H9 (cell line): ENCODE data around the gene NEDD4L. TPM values are rescaled to one million over a fixed set of nuclear protein-coding genes. Genes with fewer than 3 reads are reported as not detected.

Experiments used
- DNase-seq: peaks from one replicate; pipeline ENCODE4 v3.0.0-alpha.2; 2017
- H2AFZ ChIP-seq: one replicate; pipeline ENCODE4 v1.6.1; 2013; ENCODE audit warnings: mild to moderate bottlenecking, low read length, control low read depth, moderate library complexity
- H2AK5ac ChIP-seq: 2 replicates; pipeline ENCODE4 v1.6.1; 2013; ENCODE audit warnings: low read length, control low read depth, mixed read lengths; ENCODE audit not compliant: insufficient read length
- H2BK120ac ChIP-seq: one replicate; pipeline ENCODE4 v1.6.1; 2013; ENCODE audit warnings: low read depth, mild to moderate bottlenecking, low read length, control low read depth, inconsistent platforms; ENCODE audit not compliant: poor library complexity, severe bottlenecking
- H2BK12ac ChIP-seq: 2 replicates; pipeline ENCODE4 v1.6.1; 2013; ENCODE audit warnings: low read length, control low read depth, mixed read lengths, low read depth; ENCODE audit not compliant: insufficient read length
- H2BK15ac ChIP-seq: 2 replicates; pipeline ENCODE4 v1.6.1; 2013; ENCODE audit warnings: low read depth, low read length, control low read depth
- H2BK20ac ChIP-seq: one replicate; pipeline ENCODE4 v1.6.1; 2013; ENCODE audit warnings: low read depth, mild to moderate bottlenecking, low read length, control low read depth, inconsistent platforms; ENCODE audit not compliant: poor library complexity, severe bottlenecking
- H2BK5ac ChIP-seq: 2 replicates; pipeline ENCODE4 v1.6.1; 2013; ENCODE audit warnings: low read length, control low read depth, mixed read lengths; ENCODE audit not compliant: insufficient read length
- H3K14ac ChIP-seq: 2 replicates; pipeline ENCODE4 v1.6.1; 2013; ENCODE audit warnings: low read length, control low read depth; ENCODE audit not compliant: insufficient read depth
- H3K18ac ChIP-seq: 2 replicates; pipeline ENCODE4 v1.6.1; 2013; ENCODE audit warnings: low read depth, mild to moderate bottlenecking, mixed read lengths, low read length, control low read depth; ENCODE audit not compliant: insufficient read length
- H3K23ac ChIP-seq: 2 replicates; pipeline ENCODE4 v1.6.1; 2013; ENCODE audit warnings: low read length, control low read depth, mixed read lengths, low read depth; ENCODE audit not compliant: insufficient read length
- H3K23me2 ChIP-seq: 2 replicates; pipeline ENCODE4 v1.6.1; 2013; ENCODE audit warnings: low read depth, mild to moderate bottlenecking, mixed read lengths, low read length, control low read depth; ENCODE audit not compliant: insufficient read length, poor library complexity, severe bottlenecking
- H3K27ac ChIP-seq: 2 replicates; pipeline ENCODE4 v1.5.1; 2013; ENCODE audit warnings: low read length, control low read depth, mixed read lengths, low read depth; ENCODE audit not compliant: insufficient read length
- H3K27me3 ChIP-seq: 2 replicates; pipeline ENCODE4 v1.6.1; 2013; ENCODE audit warnings: low read length, control low read depth, inconsistent platforms; ENCODE audit not compliant: insufficient read depth
- H3K4ac ChIP-seq: 2 replicates; pipeline ENCODE4 v1.6.1; 2013; ENCODE audit warnings: low read depth, mild to moderate bottlenecking, control low read depth, inconsistent platforms, low read length, moderate library complexity
- H3K4me1 ChIP-seq: 2 replicates; pipeline ENCODE4 v1.6.1; 2013; ENCODE audit warnings: low read length, control low read depth, inconsistent platforms; ENCODE audit not compliant: insufficient read depth
- H3K4me2 ChIP-seq: 2 replicates; pipeline ENCODE4 v1.6.1; 2013; ENCODE audit warnings: low read length, control low read depth, mixed read lengths; ENCODE audit not compliant: insufficient read length, insufficient read depth
- H3K56ac ChIP-seq: 2 replicates; pipeline ENCODE4 v1.6.1; 2013; ENCODE audit warnings: low read depth, mild to moderate bottlenecking, mixed read lengths, low read length, control low read depth; ENCODE audit not compliant: insufficient read length
- H3K79me1 ChIP-seq: 2 replicates; pipeline ENCODE4 v1.6.1; 2013; ENCODE audit warnings: low read depth, mild to moderate bottlenecking, moderate library complexity, low read length, control low read depth, inconsistent platforms; ENCODE audit not compliant: insufficient read depth, poor library complexity, severe bottlenecking
- H3K79me2 ChIP-seq: 2 replicates; pipeline ENCODE4 v1.6.1; 2013; ENCODE audit warnings: low read length, control low read depth, inconsistent platforms; ENCODE audit not compliant: insufficient read depth
- H3K9ac ChIP-seq: 2 replicates; pipeline ENCODE4 v1.6.1; 2013; ENCODE audit warnings: low read length, control low read depth, mixed read lengths; ENCODE audit not compliant: insufficient read length; ENCODE audit errors: extremely low read depth
- H3K9me3 ChIP-seq: one replicate; pipeline ENCODE4 v1.6.1; 2013; ENCODE audit warnings: low read depth, low read length, inconsistent platforms; ENCODE audit not compliant: control insufficient read depth
- H3T11ph ChIP-seq: one replicate; pipeline ENCODE4 v1.6.1; 2013; ENCODE audit warnings: mild to moderate bottlenecking, low read length, control low read depth, inconsistent platforms
- H4K20me1 ChIP-seq: one replicate; pipeline ENCODE4 v1.6.1; 2013; ENCODE audit not compliant: control insufficient read depth, insufficient read length, insufficient read depth
- H4K5ac ChIP-seq: 2 replicates; pipeline ENCODE4 v1.6.1; 2013; ENCODE audit warnings: low read depth, mild to moderate bottlenecking, mixed read lengths, low read length, control low read depth; ENCODE audit not compliant: insufficient read length
- H4K8ac ChIP-seq: replicated peaks from 2 replicates; pipeline ENCODE4 v1.6.1; 2013; ENCODE audit warnings: low read length, control low read depth, mixed read lengths, low read depth; ENCODE audit not compliant: insufficient read length
- H4K91ac ChIP-seq: 2 replicates; pipeline ENCODE4 v1.6.1; 2013; ENCODE audit warnings: low read depth, mild to moderate bottlenecking, moderate library complexity, mixed read lengths, low read length, control low read depth; ENCODE audit not compliant: insufficient read length
- H3K27ac Mint-ChIP-seq, 3 experiments: 2 replicates in 2 of 3; 3 replicates in 1 of 3; pipeline ENCODE4 v1.8.0; 2020 to 2021; ENCODE audit warnings: mixed read lengths in 3 of 3, mild to moderate bottlenecking in 1 of 3, moderate library complexity in 1 of 3
- H3K27me3 Mint-ChIP-seq: 2 replicates; pipeline ENCODE4 v1.8.0; 2021; ENCODE audit warnings: low read depth, mild to moderate bottlenecking, moderate library complexity, mixed read lengths
- H3K36me3 Mint-ChIP-seq, 3 experiments: 2 replicates in 2 of 3; 3 replicates in 1 of 3; pipeline ENCODE4 v1.8.0; 2020 to 2021; ENCODE audit warnings: low read depth in 3 of 3, mixed read lengths in 3 of 3; ENCODE audit not compliant: insufficient read depth in 1 of 3
- H3K4me1 Mint-ChIP-seq, 2 experiments: 2 replicates each; pipeline ENCODE4 v1.8.0; 2020; ENCODE audit warnings: mixed read lengths in 2 of 2
- H3K4me3 Mint-ChIP-seq, 2 experiments: 2 replicates in 1 of 2; 3 replicates in 1 of 2; pipeline ENCODE4 v1.8.0; 2020 to 2021; ENCODE audit warnings: mild to moderate bottlenecking in 2 of 2, mixed read lengths in 2 of 2, moderate library complexity in 1 of 2
- H3K9me3 Mint-ChIP-seq, 2 experiments: 2 replicates in 1 of 2; 3 replicates in 1 of 2; pipeline ENCODE4 v1.8.0; 2020; ENCODE audit warnings: mild to moderate bottlenecking in 2 of 2, mixed read lengths in 2 of 2, moderate library complexity in 1 of 2
- CTCF ChIP-seq: fragments of 200-600 bp; sonication (generic); conservative IDR thresholded peaks from 3 replicates; pipeline ENCODE4 v1.8.0; 2021; ENCODE audit warnings: antibody characterized with exemption, mild to moderate bottlenecking
- WGBS: extraction: QIAGEN DNeasy Blood & Tissue Kit; methylation state at CpG from one replicate; pipeline ENCODE4 v1.1.7; 2013; ENCODE audit warnings: missing lambda C conversion rate, low lambda C conversion rate, mixed read lengths; ENCODE audit not compliant: insufficient read length; ENCODE audit errors: extremely low coverage; 5-methylcytosine and 5-hydroxymethylcytosine counted together
- total RNA-seq: library from RNA; stranded (reverse); gene quantifications from 2 replicates; pipeline ENCODE4 v1.2.1, GENCODE V29; 2021

NEDD4L gene
- total RNA-seq, 1 experiment from 2014 or later, result 76.3 TPM

GRCh38 chr18:58060254-58060653 lies 16.2 kb downstream of the NEDD4L start:
- Histone ChIP-seq H4K5ac (no peak overlapping the region), H3K4ac (no peak overlapping the region), H2BK20ac (no peak overlapping the region), H3K9me3 (no peaks in the 10 kb centered on the region), H2AK5ac (no peak overlapping the region), H3K79me1 (peaks cover 7% of the 10 kb centered on the region), H3K14ac (no peak overlapping the region), H3K23me2 (no peaks in the 10 kb centered on the region), H2BK12ac (no peak overlapping the region), H3K9ac (no peak overlapping the region), H3K56ac (no peak overlapping the region), H4K20me1 (no peaks in the 10 kb centered on the region), H2BK120ac (no peak overlapping the region), H3K79me2 (peaks cover 10% of the 10 kb centered on the region; the same call in 1 of the 2 replicates), H4K91ac (no peak overlapping the region), H3K4me1 (no peaks in the 10 kb centered on the region), H3K18ac (no peak overlapping the region), H3K27ac (no peak overlapping the region), H2BK15ac (no peak overlapping the region), H3K23ac (no peak overlapping the region), H2AFZ (no peak overlapping the region), H3K4me2 (no peak overlapping the region), H3T11ph (no peak overlapping the region), H4K8ac (no peak overlapping the region), H3K27me3 (no peaks in the 10 kb centered on the region), H2BK5ac (no peak overlapping the region)
- WGBS, result no CpG with 5 or more reads among the region's 5 CpGs
- H3K36me3 Mint-ChIP-seq, result peaks cover 0 to 2% (median 0%) of the 10 kb centered on the region in 3 experiments; a peak in 4 of 7 replicates
- H3K27ac Mint-ChIP-seq, result no peak overlapping the region
- no peak overlapping the region for H3K4me3 Mint-ChIP-seq
- TF ChIP-seq CTCF, result no peak
- DNase-seq, result no peak
- H3K27me3 Mint-ChIP-seq, result no peaks in the 10 kb centered on the region
- H3K4me1 Mint-ChIP-seq, result peaks cover 17 to 19% of the 10 kb centered on the region in 2 experiments
- H3K9me3 Mint-ChIP-seq, result no peaks in the 10 kb centered on the region
